ENCODE data around the gene CBARP. TPM values are rescaled to one million over a fixed set of nuclear protein-coding genes. Genes with fewer than 3 reads are reported as not detected.

The CBARP gene
- total and polyA plus RNA-seq, 11 donors = 0.60 to 2.2 (median 1.6) TPM

DNA sequence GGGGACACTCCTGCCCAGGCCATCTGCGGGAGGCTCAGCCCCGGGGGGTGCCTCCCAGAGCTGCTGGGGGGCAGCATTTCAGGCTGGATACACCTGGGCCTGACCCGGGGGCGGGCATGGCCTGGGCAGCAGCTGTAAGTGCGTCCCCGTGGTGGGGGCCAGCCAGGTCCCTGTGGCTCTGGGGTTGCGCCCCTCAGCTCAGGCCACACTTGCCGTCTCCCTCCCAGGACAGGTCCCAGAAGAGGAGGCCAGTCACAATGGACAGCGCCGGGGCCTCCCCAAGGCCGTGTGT is 11.6 kb downstream of the CBARP start:
- WGBS, 4 donors = 80 to 96% (median 96%) methylated on average over 1 to 11 of the region's 11 CpGs
- H3K4me1 ChIP-seq = peaks cover 0 to 25% (median 14%) of the 10 kb centered on the region in 12 donors
- H3K9me3 ChIP-seq = no peaks in the 10 kb centered on the region
- no peak overlapping the region for H3K4me3 ChIP-seq
- peaks cover 0 to 71% (median 61%) of the 10 kb centered on the region in 9 donors for H3K36me3 ChIP-seq
- intact Hi-C loops (cut with DNase I) = no loop called here
- H3K27me3 ChIP-seq = no peaks in the 10 kb centered on the region
- ATAC-seq (no peak), DNase-seq (no peak)
- TF ChIP-seq POLR2A (IDR thresholded peaks at IDR 0.05) (no peak), CTCF (IDR thresholded peaks at IDR 0.05) (no peak)
- H3K27ac ChIP-seq = no peak overlapping the region

DNA sequence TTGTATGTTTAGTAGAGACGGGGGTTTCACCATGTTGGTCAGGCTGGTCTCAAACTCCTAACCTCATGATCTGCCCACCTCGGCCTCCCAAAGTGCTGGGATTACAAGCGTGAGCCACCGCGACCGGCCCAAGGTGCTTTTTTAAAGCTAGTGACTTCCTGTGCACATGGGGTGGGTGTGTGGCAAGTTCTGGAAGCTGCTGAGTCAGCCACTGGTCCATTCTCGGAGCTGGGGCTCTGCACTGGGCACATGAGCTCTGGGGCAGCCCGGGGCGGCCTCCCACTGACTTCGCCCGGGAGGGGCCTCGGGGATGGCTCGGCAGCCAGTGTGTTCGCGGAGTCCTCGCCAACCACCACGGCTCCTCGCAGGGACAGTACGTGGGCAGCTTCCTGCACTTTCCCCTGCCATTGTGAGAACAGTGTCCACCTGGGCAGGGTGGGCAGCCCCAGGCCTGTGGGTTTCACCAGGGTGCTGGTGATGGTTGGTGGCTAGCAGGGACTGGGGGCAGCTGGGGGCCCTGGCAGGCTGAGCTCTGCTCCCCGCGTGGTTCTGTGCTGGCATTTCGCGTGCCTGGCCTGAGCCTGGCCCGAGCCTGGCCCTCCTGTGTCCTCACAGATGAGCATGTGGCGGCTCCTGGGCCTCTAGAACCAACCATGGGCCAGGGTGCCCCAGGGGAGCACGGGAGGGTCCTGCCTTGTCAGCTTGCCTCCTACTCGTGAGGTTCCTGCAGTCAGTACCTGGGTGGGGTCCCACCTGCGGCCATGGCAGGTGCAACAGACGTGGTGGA is 12.2 kb downstream of the CBARP start:
- Histone ChIP-seq H3K9me3 (no peaks in the 10 kb centered on the region), H3K27me3 (no peaks in the 10 kb centered on the region), H3K4me3 (no peak overlapping the region), H3K27ac (no peak overlapping the region), H3K4me1 (peaks cover 0 to 29% (median 17%) of the 10 kb centered on the region in 12 donors), H3K36me3 (peaks cover 0 to 77% (median 67%) of the 10 kb centered on the region in 9 donors)
- ATAC-seq = no peak
- DNase-seq = no peak
- WGBS, 4 donors = 88 to 90% (median 89%) methylated on average over 17 to 29 of the region's 29 CpGs
- TF ChIP-seq CTCF (IDR thresholded peaks at IDR 0.05) = no peak
- no peak for TF ChIP-seq POLR2A (IDR thresholded peaks at IDR 0.05)
- intact Hi-C loops (cut with DNase I) = no loop called here

DNA sequence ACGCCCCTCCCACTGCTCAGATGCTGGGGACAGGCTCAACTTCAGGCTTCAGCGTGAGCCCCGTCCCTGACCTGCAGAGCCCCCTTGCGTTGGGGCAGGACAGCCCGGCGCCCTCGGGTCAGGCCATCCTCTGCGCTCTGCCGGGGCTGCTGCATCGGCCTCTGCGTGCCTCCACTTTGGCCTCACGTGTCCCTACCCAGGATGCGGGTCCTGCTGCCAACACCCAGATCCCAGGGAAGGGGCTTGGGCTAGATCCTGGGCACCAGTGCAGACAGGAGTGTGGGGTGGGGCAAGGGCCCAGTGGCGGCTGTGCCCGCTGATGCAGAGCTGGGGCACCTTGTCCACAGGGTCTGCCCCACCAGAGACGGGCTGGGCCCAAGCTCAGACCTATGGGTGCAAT is 13.0 kb downstream of the CBARP start:
- Histone ChIP-seq H3K27me3 (no peaks in the 10 kb centered on the region), H3K9me3 (no peaks in the 10 kb centered on the region), H3K4me1 (peaks cover 0 to 37% (median 21%) of the 10 kb centered on the region in 12 donors), H3K36me3 (peaks cover 0 to 84% (median 72%) of the 10 kb centered on the region in 9 donors), H3K4me3 (no peak overlapping the region), H3K27ac (no peak overlapping the region)
- ATAC-seq = no peak
- 85 to 95% (median 88%) methylated on average over 16 of the region's 16 CpGs for WGBS, 4 donors
- TF ChIP-seq CTCF (IDR thresholded peaks at IDR 0.05) (no peak), POLR2A (IDR thresholded peaks at IDR 0.05) (no peak)
- intact Hi-C loops (cut with DNase I) = no loop called here
- DNase-seq = no peak

DNA sequence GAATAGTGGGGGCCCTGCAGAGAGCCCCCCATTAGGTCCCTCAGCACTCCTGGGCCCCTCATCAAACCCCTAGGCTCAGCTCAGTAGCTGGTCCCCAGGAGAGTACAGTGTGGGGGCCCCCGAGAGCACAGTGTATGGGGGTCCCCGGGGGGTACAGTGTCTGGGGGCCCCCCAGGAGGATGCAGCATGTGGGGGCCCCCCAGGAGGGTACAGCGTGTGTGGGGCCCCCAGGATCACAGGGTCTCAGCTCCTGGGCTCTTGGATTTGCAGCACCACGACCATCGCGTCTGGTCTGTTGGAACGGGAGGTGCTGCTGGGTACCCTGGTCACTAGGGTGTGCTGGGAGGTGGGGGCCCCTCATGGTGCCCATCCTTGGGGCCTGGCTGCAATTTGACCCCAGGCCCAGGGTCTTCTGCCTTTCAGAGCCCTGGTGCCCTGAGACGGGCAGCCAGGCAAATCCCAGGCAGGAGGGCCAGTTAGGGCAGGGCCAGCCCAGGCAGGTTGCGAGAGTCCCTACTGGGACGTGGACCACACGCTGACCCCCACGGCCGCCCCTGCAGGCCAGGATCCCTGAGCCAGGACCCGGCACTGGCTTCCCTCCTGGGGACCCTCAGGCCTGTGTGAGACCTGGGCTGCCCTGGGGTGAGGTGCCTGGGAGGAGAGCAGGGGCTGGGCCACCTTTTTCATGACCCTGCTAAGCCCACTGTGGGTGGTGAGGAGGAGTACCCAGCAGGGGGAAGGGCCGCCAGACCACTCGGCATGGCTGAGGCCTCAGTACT is 13.6 kb downstream of the CBARP start:
- DNase-seq (no peak), ATAC-seq (no peak)
- Histone ChIP-seq H3K27me3 (no peaks in the 10 kb centered on the region), H3K9me3 (no peaks in the 10 kb centered on the region), H3K36me3 (peaks cover 0 to 84% (median 72%) of the 10 kb centered on the region in 9 donors), H3K4me1 (peaks cover 0 to 39% (median 23%) of the 10 kb centered on the region in 12 donors), H3K27ac (no peak overlapping the region), H3K4me3 (no peak overlapping the region)
- 92 to 95% (median 93%) methylated on average over 9 to 16 of the region's 16 CpGs for WGBS, 4 donors
- intact Hi-C loops (cut with DNase I) = no loop called here
- no peak for TF ChIP-seq POLR2A (IDR thresholded peaks at IDR 0.05)
- no peak for TF ChIP-seq CTCF (IDR thresholded peaks at IDR 0.05)
